ENCODE data around the gene ATOH8. TPM values are rescaled to one million over a fixed set of nuclear protein-coding genes. Genes with fewer than 3 reads are reported as not detected.
"Not testable (repeated sequence)": the region's sequence is repeated elsewhere in the genome, so short reads cannot be mapped to it uniquely, and the experiment has no call there.

Gene ATOH8
- total and polyA plus RNA-seq, 2 donors (not counting 1 experiment from before 2014, with no cell fraction given): not detected

DNA sequence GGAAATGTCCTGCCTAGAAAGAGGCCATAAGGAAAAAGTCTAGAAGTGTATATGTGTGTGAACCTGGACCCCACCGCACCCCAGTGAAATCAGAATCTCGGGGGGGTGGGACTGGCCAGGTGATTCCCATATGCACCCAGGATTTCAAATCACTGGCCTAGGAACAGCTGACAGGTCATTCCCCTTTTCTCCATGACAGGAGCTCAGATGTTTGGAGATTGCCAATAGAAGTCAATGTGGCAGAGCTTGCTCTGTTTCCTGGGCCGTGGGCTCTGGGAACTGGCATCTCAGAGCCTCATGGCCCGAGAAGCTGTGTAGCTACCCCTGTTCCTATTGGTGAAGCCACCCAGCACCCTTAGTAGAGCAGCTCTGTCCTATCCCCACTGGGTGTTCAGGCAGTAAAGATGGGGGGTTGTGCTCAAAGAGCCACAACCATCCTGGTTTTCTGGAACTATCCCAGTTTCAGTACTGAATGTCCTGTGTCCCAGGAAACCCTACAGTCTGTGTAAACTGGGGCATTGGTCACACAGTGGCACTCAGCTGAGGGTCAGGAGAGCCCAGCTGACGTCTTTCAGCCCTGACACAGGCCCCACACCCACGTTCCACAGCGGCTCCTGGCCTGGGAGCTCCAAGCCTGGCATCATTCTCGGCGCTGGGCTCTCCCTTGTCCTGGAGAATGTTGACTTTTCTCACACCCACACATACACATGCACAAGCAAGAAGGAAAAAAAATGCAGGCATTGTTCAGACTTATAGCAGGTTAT lies 40.8 kb upstream of the ATOH8 start:
- Histone ChIP-seq H3K9ac (ENCODE audit: low read length) (no peak overlapping the region), H3K4me1 (ENCODE audit: control insufficient read depth in 2 of 2, insufficient read depth in 2 of 2, low read length in 2 of 2) (no peaks in the 10 kb centered on the region), H3K27ac (ENCODE audit: low read length in 2 of 2) (no peak overlapping the region), H3K27me3 (replicated peaks in 1 of 4; ENCODE audit: control extremely low read depth in 1 of 4, control insufficient read depth in 3 of 4, insufficient read depth in 4 of 4, low read length in 3 of 4) (peaks cover 0 to 15% (median 2%) of the 10 kb centered on the region in 4 experiments), H3K4me3 (ENCODE audit: control extremely low read depth in 1 of 5, extremely low read depth in 1 of 5, insufficient read depth in 1 of 5, low read depth in 2 of 5, low read length in 4 of 5) (no peak overlapping the region), H2AFZ (ENCODE audit: insufficient read depth, low read depth, low read length, poor library complexity, severe bottlenecking) (no peak overlapping the region), H4K20me1 (ENCODE audit: control insufficient read depth, insufficient read depth, low read length, poor library complexity, severe bottlenecking) (no peaks in the 10 kb centered on the region), H3K9me3 (ENCODE audit: control extremely low read depth in 1 of 3, control insufficient read depth in 2 of 3, insufficient read depth in 1 of 3, low read length in 2 of 3) (no peaks in the 10 kb centered on the region), H3K79me2 (ENCODE audit: control insufficient read depth, insufficient read depth, low read length) (no peaks in the 10 kb centered on the region), H3K4me2 (replicated peaks; ENCODE audit: low read depth, low read length, poor library complexity, severe bottlenecking) (no peak overlapping the region), H3K36me3 (replicated peaks in 1 of 2; ENCODE audit: control extremely low read depth in 1 of 2, control insufficient read depth in 1 of 2, extremely low read depth in 1 of 2, insufficient read depth in 2 of 2, low read length in 1 of 2) (no peaks in the 10 kb centered on the region)
- no peaks in the 10 kb centered on the region for H3K4me1 Mint-ChIP-seq
- ChIA-PET CTCF (interaction anchor here (1.0 to 1.7 kb wide), 4 partner anchors 12 to 93 kb away, joined by 3 to 7 read pairs (median 5); no protein-coding TSS in a partner anchor), POLR2A (interaction anchor here (0.6 kb wide), 1 partner anchor 138 kb away, joined by 3 read pairs; no protein-coding TSS in a partner anchor)
- no peaks in the 10 kb centered on the region for H3K9me3 Mint-ChIP-seq (ENCODE audit: insufficient read depth)
- DNase-seq: no peak
- WGBS (ENCODE audit: insufficient coverage): 84% methylated on average over 5 of the region's 9 CpGs
- no peak for ATAC-seq (ENCODE audit: low read depth)
- no peak overlapping the region for H3K27ac Mint-ChIP-seq
- TF ChIP-seq EZH2 (IDR thresholded peaks at IDR 0.05; ENCODE audit: borderline replicate concordance, insufficient read depth, low read depth, low read length, poor library complexity, severe bottlenecking) (no peak), CTCF (IDR thresholded peaks at IDR 0.05) (no peak)
- intact Hi-C loops (cut with micrococcal nuclease): no loop called here
- H3K27me3 Mint-ChIP-seq: peaks cover 45% of the 10 kb centered on the region
- H3K4me3 Mint-ChIP-seq: no peak overlapping the region

DNA sequence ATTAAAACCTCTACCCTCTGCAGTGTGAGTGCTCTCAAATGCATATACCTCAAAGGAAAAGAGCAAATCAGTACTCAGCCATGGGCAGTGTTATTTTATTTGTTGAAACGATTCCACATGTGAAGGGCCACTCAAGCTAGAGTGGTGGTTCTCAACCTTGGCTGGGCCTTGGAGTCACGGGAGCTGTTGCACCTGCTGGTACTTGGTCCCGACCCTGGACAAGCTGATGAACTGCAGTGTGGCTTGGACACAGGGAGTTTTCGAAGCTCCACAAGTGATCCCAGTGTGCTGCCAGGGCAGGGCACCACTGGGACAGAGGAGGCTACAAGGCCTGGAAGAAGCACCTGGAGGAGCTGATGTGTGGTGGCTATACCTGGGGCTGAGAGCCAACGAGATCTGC lies 40.0 kb upstream of the ATOH8 start:
- H3K36me3 ChIP-seq (replicated peaks in 1 of 2; ENCODE audit: control extremely low read depth in 1 of 2, control insufficient read depth in 1 of 2, extremely low read depth in 1 of 2, insufficient read depth in 2 of 2, low read length in 1 of 2): no peaks in the 10 kb centered on the region
- CTCF ChIA-PET: interaction anchor here (1.0 to 1.4 kb wide), 3 partner anchors 12 to 92 kb away, joined by 3 to 6 read pairs (median 5); no protein-coding TSS in a partner anchor
- TF ChIP-seq EZH2 (IDR thresholded peaks at IDR 0.05; ENCODE audit: borderline replicate concordance, insufficient read depth, low read depth, low read length, poor library complexity, severe bottlenecking): no peak
- no peak for TF ChIP-seq CTCF (IDR thresholded peaks at IDR 0.05)
- H3K4me3 ChIP-seq (ENCODE audit: control extremely low read depth in 1 of 5, extremely low read depth in 1 of 5, insufficient read depth in 1 of 5, low read depth in 2 of 5, low read length in 4 of 5): no peak overlapping the region
- POLR2A ChIA-PET: no interaction called here
- no peak overlapping the region for H3K9ac ChIP-seq (ENCODE audit: low read length)
- H4K20me1 ChIP-seq (ENCODE audit: control insufficient read depth, insufficient read depth, low read length, poor library complexity, severe bottlenecking): no peaks in the 10 kb centered on the region
- H3K9me3 ChIP-seq (ENCODE audit: control extremely low read depth in 1 of 3, control insufficient read depth in 2 of 3, insufficient read depth in 1 of 3, low read length in 2 of 3): no peaks in the 10 kb centered on the region
- peaks cover 45% of the 10 kb centered on the region for H3K27me3 Mint-ChIP-seq
- intact Hi-C loops (cut with micrococcal nuclease): no loop called here
- H3K4me2 ChIP-seq (replicated peaks; ENCODE audit: low read depth, low read length, poor library complexity, severe bottlenecking): no peak overlapping the region
- no peak overlapping the region for H3K27ac Mint-ChIP-seq
- no peak overlapping the region for H3K27ac ChIP-seq (ENCODE audit: low read length in 2 of 2)
- WGBS (ENCODE audit: insufficient coverage): 97% methylated on average over 5 of the region's 5 CpGs
- H3K4me3 Mint-ChIP-seq: no peak overlapping the region
- DNase-seq (no peak), ATAC-seq (ENCODE audit: low read depth) (no peak)
- H3K79me2 ChIP-seq (ENCODE audit: control insufficient read depth, insufficient read depth, low read length): no peaks in the 10 kb centered on the region
- H3K4me1 Mint-ChIP-seq: no peaks in the 10 kb centered on the region
- H3K9me3 Mint-ChIP-seq (ENCODE audit: insufficient read depth): no peaks in the 10 kb centered on the region
- peaks cover 0 to 15% (median 2%) of the 10 kb centered on the region in 4 experiments for H3K27me3 ChIP-seq (replicated peaks in 1 of 4; ENCODE audit: control extremely low read depth in 1 of 4, control insufficient read depth in 3 of 4, insufficient read depth in 4 of 4, low read length in 3 of 4)
- H2AFZ ChIP-seq (ENCODE audit: insufficient read depth, low read depth, low read length, poor library complexity, severe bottlenecking): no peak overlapping the region
- no peaks in the 10 kb centered on the region for H3K4me1 ChIP-seq (ENCODE audit: control insufficient read depth in 2 of 2, insufficient read depth in 2 of 2, low read length in 2 of 2)

- H3K4me1 Mint-ChIP-seq; H3K4me3 Mint-ChIP-seq; H3K36me3 ChIP-seq (replicated peaks in 1 of 2; ENCODE audit: control extremely low read depth in 1 of 2, control insufficient read depth in 1 of 2, extremely low read depth in 1 of 2, insufficient read depth in 2 of 2, low read length in 1 of 2); H4K20me1 ChIP-seq (ENCODE audit: control insufficient read depth, insufficient read depth, low read length, poor library complexity, severe bottlenecking); H3K4me2 ChIP-seq (replicated peaks; ENCODE audit: low read depth, low read length, poor library complexity, severe bottlenecking); ATAC-seq (ENCODE audit: low read depth); H3K4me1 ChIP-seq (ENCODE audit: control insufficient read depth in 2 of 2, insufficient read depth in 2 of 2, low read length in 2 of 2); H3K79me2 ChIP-seq (ENCODE audit: control insufficient read depth, insufficient read depth, low read length); DNase-seq; H3K9me3 ChIP-seq (ENCODE audit: control extremely low read depth in 1 of 3, control insufficient read depth in 2 of 3, insufficient read depth in 1 of 3, low read length in 2 of 3); H3K4me3 ChIP-seq (ENCODE audit: control extremely low read depth in 1 of 5, extremely low read depth in 1 of 5, insufficient read depth in 1 of 5, low read depth in 2 of 5, low read length in 4 of 5); H2AFZ ChIP-seq (ENCODE audit: insufficient read depth, low read depth, low read length, poor library complexity, severe bottlenecking); POLR2A ChIA-PET; H3K27ac ChIP-seq (ENCODE audit: low read length in 2 of 2); H3K27ac Mint-ChIP-seq; intact Hi-C loops (cut with micrococcal nuclease); H3K9ac ChIP-seq (ENCODE audit: low read length); H3K9me3 Mint-ChIP-seq (ENCODE audit: insufficient read depth): not testable (repeated sequence)
- peaks cover 42% of the 10 kb centered on the region for H3K27me3 Mint-ChIP-seq
- peaks cover 0 to 15% (median 2%) of the 10 kb centered on the region in 4 experiments for H3K27me3 ChIP-seq (replicated peaks in 1 of 4; ENCODE audit: control extremely low read depth in 1 of 4, control insufficient read depth in 3 of 4, insufficient read depth in 4 of 4, low read length in 3 of 4)
- no CpG with 5 or more reads among the region's 7 CpGs for WGBS (ENCODE audit: insufficient coverage)
- CTCF ChIA-PET: interaction anchor here (1.0 to 1.4 kb wide), 3 partner anchors 13 to 92 kb away, joined by 3 to 6 read pairs (median 5); no protein-coding TSS in a partner anchor
These were observed 39.4 kb upstream of the ATOH8 start for GRCh38 chr2:85714421-85714820.
